ENCODE data around the gene ZFR.

DNA sequence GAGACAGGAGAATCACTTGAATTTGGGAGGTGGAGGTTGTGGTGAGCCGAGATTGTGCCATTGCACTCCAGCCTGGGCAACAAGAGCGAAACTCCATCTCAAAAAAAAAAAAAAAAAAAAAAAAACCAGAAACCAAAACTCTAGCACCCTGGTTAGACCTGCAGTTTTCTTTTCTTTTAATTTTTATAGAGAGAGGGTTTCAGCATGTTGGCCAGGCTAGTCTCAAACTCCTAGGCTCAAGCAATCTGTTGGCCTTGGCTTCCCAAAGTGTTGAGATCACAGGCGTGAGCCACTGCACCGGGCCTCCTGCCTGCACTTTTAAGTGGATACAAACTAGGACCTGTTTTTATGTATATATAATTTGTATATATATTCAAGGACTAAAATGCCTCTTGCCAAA lies 118.9 kb downstream of the ZFR start:
- TF ChIP-seq CTCF (IDR thresholded peaks at IDR 0.05) (no peak), EZH2phosphoT487 (IDR thresholded peaks at IDR 0.05) (no peak), EZH2 (IDR thresholded peaks at IDR 0.05) (no peak)

Data from neural progenitor cell (in vitro differentiated cells).